ENCODE results near the gene EHD4.
A peak's percentile ranks its signal among the peaks of the same experiment; 100 is the strongest.

The EHD4 gene

DNA sequence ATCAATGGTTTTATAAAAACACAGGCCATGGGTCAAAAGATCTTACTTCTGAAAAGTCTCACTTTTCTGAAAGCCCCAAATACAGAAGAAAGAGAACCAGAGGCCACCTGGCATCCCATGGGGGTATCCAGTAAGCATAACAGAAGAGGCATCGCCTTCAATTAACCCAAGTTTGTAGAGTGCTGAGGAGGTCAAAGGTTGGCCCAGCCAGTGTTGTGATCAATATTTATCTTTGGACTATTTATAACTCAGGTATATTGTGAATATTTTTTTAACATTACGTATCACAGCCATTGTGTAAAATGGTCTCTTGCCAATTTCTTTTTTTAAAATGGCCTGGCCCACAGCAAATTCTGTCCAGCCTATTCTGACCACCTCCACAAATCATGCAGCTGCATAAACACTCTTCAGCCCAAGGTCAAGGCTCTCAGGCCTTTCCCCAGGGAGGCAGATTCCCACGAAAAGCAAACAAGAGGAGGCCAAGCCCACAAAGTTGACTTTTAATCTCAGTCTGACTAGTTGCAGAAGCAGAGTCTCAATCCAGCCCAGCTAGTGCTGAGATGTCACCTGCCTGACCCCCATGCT lies 52.3 kb downstream of the EHD4 start:
- DNase-seq (ENCODE audit: low read depth): no peak

DNA sequence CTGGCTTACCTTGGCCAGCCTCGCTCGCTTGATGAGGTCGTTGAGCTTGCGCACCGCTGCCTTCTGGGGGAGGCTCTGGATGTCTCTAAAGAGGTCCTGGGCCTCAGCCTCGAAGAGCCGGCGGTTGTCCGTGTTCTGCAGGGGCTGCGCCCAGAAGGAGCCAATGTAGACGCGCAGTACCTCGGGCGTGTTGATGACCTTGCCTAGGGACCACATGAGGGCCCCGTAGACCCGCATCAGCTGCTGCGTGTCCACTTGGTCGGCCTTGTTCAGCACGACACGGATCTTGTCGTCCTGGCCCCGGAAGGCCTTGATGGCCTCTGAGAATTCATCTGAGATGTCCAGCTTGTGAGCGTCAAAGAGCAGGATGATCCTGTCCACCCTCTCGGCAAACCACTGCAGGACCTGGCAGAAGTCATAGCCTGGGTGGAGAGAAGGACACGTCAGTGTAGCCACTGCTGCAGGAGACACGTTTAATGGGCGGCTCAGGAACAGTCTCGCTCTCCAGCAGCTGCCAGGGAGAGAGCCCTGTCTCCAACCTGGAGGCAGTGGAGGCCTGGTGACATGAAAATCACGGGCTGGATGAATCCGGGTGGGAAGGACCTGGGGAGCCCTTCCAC lies 53.0 kb downstream of the EHD4 start:
- DNase-seq (ENCODE audit: low read depth): no peak

DNA sequence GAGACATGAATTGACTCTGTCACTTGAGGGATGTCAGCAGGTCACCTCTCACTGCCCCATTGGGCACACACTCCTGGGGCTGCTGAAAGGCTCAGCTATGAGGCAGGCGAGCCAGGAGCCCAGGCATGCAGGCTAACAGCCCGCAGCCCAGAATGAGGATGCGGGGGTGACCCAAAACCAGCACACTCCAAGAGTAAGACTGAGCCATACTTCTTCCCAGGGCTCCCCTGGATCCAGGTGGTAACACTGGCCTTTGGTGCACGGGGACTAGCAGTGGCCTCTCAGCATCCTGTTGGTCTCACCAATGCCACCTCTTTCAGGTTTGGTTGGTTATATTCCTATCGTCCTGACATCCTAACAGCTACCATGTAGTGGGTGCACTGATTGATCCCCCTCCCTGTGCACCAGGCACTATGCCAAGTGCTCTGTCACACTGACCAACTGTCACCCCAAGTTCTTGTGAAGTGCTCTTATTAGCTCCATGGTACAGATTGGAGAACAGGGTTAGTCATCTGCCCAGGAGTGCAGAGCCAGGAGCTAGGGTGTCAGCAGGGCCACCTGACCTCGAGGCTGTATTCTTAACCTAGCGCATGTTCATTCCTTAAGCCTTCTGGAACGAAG lies 53.7 kb downstream of the EHD4 start:
- no peak for DNase-seq (ENCODE audit: low read depth)

DNA sequence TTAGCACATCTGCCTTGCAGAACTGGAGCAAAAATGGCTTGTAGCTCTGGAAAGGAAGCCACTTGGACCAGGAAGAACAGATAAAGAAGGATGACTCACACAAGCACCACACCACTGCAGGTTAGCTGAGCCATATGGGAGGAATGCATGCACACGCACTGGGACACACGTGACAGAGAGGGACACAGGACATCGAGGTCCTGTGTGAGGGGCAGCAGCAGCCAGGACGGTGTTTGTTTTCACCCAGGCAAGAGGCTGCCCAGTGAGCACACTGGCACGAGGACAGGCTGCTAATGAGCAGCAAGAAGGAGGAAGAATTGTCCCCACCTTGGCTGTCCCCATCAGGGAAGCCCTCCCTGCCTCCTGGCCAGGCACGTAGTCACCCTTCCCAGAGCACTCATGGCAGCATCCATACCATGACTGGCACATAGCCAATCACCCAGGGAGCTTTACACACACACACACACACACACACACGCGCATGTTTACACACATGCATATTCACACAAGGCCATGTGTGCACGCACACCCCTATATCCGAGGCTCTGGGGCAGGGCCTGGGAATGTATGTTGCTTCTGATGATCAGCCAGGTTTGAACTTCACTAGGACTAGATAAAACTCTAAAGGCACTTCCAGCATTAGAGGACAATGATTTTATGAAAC lies 54.5 kb downstream of the EHD4 start:
- DNase-seq (ENCODE audit: low read depth): no peak

DNA sequence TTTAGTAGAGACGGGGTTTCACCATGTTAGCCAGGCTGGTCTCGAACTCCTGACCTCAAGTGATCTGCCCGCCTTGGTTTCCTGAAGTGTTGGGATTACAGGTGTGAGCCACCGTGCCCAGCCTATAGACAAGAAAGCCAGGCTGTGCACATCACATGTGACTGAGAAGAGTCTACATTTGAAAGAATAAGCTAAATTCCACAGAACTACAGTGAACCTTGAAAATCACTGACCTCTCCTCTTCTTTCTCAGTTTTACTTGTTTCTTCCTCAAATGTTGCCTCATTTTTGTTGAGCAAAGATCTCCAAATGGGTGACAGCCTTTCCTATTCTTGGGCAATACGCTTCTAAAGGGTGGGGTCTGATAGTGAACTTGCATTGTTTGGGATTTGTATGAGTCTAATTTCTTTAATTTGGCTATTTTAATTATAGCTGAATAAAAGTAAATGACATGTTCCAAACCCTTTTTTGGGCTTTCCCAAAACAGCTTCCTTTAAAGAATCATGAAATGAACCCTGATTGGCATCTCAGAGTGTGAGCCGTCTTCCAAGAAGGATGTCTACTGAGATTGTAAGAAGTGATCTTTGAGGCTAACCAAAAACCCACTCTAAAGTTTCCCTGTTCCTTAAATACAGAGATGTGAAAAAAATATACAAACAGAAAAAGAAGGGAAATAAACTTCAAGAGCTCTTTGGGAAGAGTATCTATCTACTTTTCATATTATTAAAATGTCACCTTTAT lies 56.9 kb downstream of the EHD4 start:
- DNase-seq (ENCODE audit: low read depth): no peak

DNA sequence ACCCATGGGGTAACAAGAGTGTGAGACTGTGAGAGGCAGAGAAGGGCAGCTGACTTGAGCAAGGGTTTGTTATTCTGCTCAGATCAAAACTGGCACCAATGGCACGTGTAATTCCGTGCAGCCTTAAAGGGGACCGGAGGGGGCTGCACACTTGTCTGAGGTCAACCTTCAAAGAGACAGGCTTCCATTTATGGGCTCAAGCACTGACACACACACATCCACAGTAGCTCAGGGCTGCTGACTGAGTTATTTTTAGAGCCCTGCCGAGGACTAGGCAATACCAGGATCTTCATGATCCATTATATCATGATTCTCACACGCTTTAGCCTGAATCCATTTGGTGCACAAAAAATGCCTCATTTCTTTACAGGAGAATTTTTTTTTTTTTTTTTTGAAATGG lies 57.9 kb downstream of the EHD4 start:
- no peak for DNase-seq (ENCODE audit: low read depth)

DNA sequence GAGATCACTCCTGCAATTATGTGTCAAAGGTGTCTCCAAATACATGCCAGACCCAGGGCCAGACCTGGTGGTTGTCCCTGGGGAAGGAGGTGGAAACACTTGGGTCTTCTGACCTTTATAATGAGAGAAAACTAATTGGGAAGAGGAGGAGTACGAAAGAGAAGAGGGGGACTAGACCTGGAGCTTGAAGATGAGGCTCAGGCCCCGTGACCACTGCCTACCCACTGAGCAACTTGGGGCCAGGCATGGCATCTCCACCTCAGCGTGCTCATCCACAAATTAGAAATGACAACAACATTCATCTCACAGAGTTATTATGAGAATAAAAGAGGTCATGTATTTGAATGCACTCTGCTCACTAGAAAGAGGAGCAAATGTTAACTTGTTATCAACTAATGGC lies 59.1 kb downstream of the EHD4 start:
- DNase-seq (ENCODE audit: low read depth): no peak

DNA sequence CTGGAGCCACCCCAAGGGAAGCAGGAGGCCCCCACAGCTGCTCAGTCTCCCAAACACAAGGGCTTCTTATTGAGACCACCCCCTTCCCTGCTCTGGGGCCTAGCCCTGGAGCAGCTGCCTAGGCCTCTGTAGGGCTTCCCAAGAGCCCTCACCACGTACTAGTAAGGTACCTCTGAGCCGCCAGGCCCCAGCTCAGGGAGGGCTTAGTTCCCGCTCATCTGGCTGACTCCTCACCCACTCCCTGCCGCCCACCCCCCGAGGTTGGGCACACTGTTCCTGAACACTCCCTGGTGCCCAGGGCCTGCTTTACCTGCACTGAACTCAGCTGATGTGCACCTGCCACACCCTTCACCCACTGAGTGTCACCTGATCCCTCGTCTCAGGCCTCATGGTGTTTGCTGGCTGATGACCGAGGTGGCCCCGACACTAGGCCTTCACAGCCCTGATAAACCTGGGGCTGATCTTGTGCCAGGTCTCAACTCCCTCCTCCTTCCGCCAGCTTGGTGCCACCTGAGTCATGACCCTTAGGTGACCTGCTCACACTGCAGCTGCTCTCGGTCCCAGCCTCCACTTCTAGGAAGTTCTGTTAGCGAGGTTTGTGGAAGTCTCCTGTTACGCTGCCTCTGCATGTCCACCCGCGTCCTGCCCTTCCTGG lies 60.5 kb downstream of the EHD4 start:
- no peak for DNase-seq (ENCODE audit: low read depth)

DNA sequence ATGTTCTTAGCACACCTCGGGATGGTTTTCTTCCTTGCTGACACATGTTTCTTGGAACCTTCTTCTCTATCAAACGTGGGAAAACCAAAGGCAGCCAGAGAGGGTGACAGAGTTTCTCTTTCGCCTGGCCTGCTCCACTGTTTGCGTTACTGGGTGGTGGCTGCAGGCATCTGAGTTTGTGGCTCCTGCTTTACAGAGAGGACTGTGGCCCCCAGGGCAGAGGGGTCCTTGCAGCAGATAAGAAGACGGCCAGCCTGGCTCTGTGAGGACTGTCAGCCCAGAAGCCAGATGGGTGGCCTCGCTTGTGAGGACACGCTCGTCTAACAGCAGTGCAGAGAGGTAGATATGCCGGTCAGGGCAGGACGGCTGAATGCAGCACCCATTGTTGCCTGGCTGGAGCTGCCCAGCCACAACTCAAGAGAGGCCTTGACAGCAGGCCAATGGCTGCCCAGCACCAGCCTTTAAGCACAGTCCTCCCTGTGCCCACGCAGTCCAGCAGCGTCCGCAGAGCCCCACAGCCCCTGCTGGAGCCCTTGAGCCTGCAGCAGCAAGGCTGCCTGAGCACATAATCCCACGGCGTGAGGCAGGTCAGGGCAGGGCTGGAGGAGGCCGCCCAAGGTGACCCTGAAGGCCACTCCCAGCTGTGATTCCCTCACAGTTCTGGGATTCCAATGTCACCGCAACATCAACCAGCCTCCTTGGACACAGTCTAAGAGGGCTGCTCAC lies 63.5 kb downstream of the EHD4 start:
- DNase-seq (ENCODE audit: low read depth): no peak

DNA sequence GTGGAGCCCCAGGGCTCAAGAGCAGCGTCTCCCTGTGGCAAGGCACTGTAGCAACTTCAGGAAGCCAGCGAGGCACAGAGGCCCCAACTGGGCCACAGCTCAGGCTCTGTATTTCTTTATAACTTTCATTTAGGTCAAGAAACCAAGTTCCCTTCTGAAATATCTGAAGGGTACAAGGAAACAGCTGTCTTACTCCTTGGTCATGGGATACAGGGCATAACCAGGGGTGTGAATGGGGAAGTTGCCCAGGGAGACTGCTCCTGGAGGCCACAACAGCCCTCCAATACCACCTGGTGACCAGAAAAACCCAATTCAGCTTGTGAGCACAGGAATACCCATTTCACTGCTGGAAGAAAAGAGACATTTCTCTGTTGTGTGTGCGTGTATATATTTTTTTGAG lies 65.2 kb downstream of the EHD4 start:
- no peak for DNase-seq (ENCODE audit: low read depth)

DNA sequence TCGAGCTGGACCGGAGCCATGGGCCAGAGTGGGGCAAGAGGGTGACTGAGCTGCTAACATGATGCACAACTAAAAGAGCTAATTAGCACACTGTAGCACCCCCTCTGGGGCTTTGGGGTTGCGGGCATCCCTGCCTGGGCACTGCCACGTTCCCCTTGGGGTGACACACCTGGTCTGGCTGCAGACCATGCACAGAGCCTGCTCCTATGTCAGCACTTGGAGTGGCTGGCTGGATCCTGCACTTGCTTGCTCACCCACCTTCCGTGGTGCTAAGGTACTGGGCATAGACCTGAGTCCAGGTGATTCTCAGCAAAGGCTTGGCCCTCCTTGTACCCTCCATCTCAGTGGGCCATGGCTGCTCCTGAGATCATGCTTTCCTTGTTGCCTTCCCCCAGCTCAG lies 65.7 kb downstream of the EHD4 start:
- DNase-seq (ENCODE audit: low read depth): no peak

DNA sequence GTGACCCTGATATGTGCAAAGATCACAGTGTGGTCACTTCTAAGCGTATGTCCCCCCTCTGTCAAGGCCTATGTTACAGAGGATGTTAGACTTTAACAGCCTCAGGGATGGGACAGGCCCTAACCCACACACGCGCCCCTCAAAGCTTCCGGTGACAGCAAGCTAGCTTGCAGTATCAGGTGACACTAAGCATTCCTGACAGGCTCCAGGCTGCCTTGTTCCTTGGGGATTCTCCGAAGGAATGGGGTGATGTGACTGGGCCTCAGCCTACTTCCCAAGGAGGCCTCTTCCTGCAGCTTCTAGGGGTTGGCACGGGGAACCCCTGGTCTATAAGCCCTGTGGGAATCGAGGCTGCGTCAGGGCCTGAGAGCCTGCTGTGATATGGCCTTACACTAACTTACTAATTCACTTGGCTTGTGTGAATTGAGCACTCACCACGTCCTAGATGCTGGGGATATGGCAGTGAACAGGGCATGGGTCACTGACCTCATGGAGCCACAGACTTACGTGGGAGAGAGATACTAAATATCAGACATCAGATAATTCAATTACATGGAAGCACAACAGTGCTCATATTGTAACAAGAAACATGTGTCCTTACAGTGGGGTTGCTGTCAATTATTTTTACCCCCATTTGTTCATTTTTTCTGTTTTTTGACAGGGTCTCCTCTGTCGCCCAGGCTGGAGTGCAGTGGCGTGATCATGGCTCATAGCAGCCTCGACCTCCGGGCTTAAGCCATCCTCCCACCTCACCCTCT lies 67.1 kb downstream of the EHD4 start:
- DNase-seq (ENCODE audit: low read depth): no peak

DNA sequence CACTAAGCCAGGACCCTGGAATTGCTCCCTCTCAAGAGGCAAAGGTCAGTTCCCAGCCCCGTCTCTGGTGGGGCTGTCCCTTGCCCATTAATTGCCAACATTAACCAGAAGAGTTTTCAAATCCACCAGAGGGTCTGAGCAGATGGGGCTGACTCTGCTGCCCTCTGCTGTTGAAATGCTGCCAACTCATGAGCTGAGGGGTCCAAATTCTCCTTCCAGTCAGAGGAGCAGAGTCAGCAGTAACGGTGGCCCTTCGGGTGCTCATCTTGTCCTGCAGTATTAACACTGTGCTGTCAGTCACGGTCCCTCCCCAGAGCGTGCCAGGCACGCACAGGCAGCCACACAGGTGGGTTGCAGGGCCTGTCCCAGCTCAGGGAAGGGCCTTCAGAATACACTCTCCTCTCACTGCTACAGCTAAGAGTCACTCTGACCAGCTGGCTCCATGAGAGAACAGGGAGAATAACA lies 67.8 kb downstream of the EHD4 start:
- peak; percentile 46 for DNase-seq (ENCODE audit: low read depth)

DNA sequence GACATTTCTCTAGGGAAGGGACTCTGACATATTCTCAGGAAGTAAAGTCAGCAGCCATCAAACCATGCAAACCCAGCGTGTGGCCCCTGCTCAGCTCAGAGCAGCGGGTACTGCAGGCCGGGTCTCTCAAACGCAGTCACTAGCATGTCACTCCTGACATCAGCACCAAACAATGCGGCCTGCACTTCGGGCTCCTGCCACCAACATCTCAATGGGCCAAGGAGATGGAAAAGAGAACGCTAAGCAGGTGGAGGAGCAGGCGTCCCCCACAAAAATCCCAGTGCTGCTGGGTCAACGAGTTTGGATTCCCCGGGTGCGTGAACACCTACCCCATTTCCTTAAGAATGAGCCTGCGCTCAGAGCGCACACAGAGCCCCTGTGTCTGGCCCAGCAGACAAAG lies 68.6 kb downstream of the EHD4 start:
- DNase-seq (ENCODE audit: low read depth): no peak

DNA sequence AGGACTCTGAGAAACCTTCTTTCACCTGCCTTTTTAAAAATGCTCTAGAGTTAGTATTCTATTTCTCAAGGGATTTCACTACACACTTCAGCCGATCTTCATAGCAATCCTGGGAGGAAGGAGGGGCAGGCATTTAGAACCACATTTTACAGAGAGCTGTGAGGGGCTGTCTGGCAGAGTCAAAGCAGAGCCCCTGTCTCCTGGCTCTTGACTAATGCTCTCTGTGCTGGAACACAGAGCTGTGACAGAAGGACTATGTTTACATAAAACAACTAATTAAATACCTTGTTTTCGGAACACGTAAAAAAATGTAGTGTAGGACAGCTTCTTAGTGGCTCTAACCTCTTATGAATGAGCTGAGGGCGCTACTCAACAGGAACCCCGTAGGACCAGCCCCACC lies 70.9 kb downstream of the EHD4 start:
- no peak for DNase-seq (ENCODE audit: low read depth)

DNA sequence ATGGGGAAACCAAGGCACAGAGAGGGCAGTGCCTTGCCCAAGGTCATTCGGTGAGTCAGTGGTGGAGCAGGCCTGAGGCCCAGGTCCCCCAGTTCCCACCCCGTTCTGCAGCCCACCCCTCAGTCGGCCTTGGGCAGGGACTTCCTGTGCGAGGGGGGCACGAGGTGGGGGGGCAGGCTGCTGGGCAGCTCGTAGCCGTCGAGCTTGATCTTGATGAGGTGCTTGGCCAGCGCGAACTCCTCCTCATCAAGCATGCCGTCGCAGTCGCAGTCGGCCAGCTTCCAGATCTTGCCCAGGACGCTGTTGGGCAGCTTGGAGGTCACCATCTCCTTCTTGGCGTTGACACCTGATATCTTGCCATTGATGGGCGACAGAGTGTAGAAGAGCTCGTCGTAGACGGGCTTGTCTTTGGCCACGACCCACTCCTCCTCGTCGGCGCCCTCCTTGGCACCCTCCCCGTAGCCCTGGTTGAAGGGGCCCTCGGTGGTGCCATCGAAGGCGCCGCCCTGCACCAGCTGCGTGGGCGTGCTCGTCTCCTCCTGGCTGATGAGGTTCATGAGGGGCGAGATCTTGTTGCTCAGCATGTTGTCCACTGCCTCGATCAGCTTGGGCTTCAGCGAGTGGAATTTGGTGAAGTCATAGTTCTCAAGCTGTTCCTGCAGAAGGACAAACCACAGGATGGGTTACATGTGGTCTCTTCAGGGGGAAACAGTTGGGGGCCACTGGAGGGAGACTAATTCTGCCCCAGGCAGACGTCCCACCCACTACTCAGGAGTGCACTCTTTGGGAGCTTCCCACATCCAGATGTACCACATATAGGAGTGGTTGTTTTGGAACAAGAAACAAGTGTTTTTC lies 71.6 kb downstream of the EHD4 start:
- no peak for DNase-seq (ENCODE audit: low read depth)

DNA sequence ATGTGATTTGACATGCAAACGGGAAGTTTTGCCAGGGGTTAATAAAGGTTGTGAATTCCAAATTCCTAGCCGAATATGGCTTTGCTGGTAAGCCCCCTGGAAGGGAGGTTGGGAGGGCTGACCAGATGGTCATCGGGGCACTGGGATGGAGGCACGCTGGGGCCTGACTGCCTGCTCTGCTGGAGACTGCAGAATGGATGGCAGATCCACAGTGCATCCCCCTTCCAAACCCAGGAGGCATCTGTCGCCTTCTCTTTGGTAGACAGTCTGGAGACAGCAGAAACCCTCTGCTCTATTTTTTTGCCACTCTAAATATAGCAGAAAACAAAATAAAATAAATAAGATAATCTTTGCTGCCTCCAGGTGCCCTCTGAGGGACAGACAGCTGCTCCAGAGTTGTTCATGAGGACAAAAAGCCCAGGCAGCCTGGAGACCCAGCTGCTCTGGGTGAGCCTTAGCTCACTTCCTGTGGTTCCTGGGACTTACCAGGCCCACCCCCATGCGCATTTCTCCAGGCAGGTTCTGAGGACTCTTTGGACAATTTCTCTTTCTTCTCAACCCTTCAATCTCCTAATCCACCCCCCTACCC lies 72.4 kb downstream of the EHD4 start:
- no peak for DNase-seq (ENCODE audit: low read depth)

DNA sequence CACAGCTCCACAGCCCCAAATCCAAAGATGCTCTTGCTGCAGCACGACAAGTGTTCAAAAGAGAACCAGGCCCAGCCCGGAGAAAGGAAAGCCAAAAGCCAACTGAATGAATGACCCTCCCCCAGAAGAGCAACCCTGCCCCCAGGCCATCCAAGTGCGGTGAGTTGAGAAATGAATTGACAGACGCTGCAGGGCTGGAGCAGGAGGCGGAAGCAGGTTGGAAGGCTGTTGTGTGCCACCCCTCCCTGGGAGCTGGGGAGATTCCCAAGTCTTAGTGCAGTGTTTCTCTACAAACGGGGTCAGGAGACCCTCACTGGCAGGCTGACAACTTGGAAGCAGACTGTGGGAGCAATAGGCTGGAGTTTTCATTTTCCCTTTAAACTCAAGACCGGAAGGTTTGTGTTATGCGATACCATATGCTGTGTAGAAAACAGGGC lies 75.0 kb downstream of the EHD4 start:
- DNase-seq (ENCODE audit: low read depth): no peak

DNA sequence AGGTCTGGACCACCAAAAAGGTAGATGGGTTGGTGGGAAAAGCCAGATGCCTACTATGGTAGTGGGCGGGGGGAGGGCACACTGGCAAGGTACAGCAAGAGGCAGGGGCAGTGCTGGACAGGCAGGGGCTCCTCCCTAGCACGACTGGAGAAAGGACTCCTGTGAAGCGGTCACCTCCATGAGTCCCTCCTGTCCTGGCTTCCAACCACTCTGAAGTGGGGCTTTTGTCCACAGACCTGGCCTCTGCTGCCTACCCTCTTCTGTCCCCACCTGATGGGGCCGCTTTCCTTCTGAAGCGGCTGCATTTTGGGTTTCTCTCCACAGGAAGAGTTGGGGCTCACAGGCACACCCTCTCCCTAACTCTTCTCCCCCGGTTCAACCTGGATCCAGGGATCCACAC lies 75.8 kb downstream of the EHD4 start:
- no peak for DNase-seq (ENCODE audit: low read depth)
